NOMO-1 treated with dmso at 0.1 percent for 144 hours (cell line): Measurements from ENCODE around the gene DCTN2.
"Not testable (repeated sequence)": the region's sequence is repeated elsewhere in the genome, so short reads cannot be mapped to it uniquely, and the experiment has no call there.

Experiments used
- DNase-seq: peaks from one replicate; lab custom pipeline; 2025; ENCODE audit not compliant: unreplicated experiment; lab: John Stamatoyannopoulos, UW

The DCTN2 gene

GRCh38 chr12:57516617-57517153, 30.3 kb downstream of the DCTN2 start:
- no peak for DNase-seq

- no peak for DNase-seq
Measured at GRCh38 chr12:57515934-57516541, 31.0 kb downstream of the DCTN2 start.

GRCh38 chr12:57515408-57515933, 31.5 kb downstream of the DCTN2 start:
- DNase-seq = no peak

GRCh38 chr12:57514720-57515407, 32.1 kb downstream of the DCTN2 start:
- DNase-seq = no peak

GRCh38 chr12:57514246-57514645, 32.7 kb downstream of the DCTN2 start:
- not testable (repeated sequence) for DNase-seq

- DNase-seq = not testable (repeated sequence)
Measured at GRCh38 chr12:57513677-57514076, 33.3 kb downstream of the DCTN2 start.

- DNase-seq = no peak
Measured at GRCh38 chr12:57513266-57513665, 33.7 kb downstream of the DCTN2 start.

- DNase-seq = no peak
Measured at GRCh38 chr12:57512665-57513064, 34.3 kb downstream of the DCTN2 start.

- DNase-seq = no peak
Measured at GRCh38 chr12:57511588-57512325, 35.2 kb downstream of the DCTN2 start.

- DNase-seq = no peak
Measured at GRCh38 chr12:57511161-57511560, 35.8 kb downstream of the DCTN2 start.

GRCh38 chr12:57507796-57508195, 39.2 kb downstream of the DCTN2 start:
- DNase-seq = not testable (repeated sequence)

- DNase-seq = not testable (repeated sequence)
Measured at GRCh38 chr12:57506541-57506940, 40.5 kb downstream of the DCTN2 start.

- DNase-seq = not testable (repeated sequence)
Measured at GRCh38 chr12:57502311-57502969, 44.6 kb downstream of the DCTN2 start.

- no peak for DNase-seq
Measured at GRCh38 chr12:57500213-57500612, 46.8 kb downstream of the DCTN2 start.

- DNase-seq = no peak
Measured at GRCh38 chr12:57498571-57498970, 48.4 kb downstream of the DCTN2 start.

- DNase-seq = no peak
Measured at GRCh38 chr12:57498132-57498502, 48.9 kb downstream of the DCTN2 start.

GRCh38 chr12:57497223-57498131, 49.5 kb downstream of the DCTN2 start:
- DNase-seq = no peak

GRCh38 chr12:57496822-57497221, 50.2 kb downstream of the DCTN2 start:
- no peak for DNase-seq

- not testable (repeated sequence) for DNase-seq
Measured at GRCh38 chr12:57495051-57495701, 51.8 kb downstream of the DCTN2 start.
